Measurements from ENCODE around the gene THBS3. TPM values are rescaled to one million over a fixed set of nuclear protein-coding genes. Genes with fewer than 3 reads are reported as not detected.

Gene THBS3
- total and polyA plus RNA-seq, 2 of the 13 experiments (the other 11 are each of a cell fraction or from before 2014, with no cell fraction given), result 0.86 to 3.6 TPM

GRCh38 chr1:155170806-155171205 is 36.9 kb downstream of the THBS3 start (continued):
- no peak for TF ChIP-seq CTCF (CRISPR knock-in tag; IDR thresholded peaks at IDR 0.05)
- TF ChIP-seq JUND (CRISPR knock-in tag; IDR thresholded peaks at IDR 0.05), result no peak

GRCh38 chr1:155170101-155170785 is 37.5 kb downstream of the THBS3 start:
- no TSS peak for BruUV-seq (replicated peaks)
- TF ChIP-seq ZNF33B (CRISPR knock-in tag; IDR thresholded peaks at IDR 0.05) (no peak), ZNF792 (CRISPR knock-in tag; IDR thresholded peaks at IDR 0.05) (no peak), SKI (IDR thresholded peaks at IDR 0.05; ENCODE audit: partially characterized antibody) (no peak), ZNF33A (CRISPR knock-in tag; IDR thresholded peaks at IDR 0.05; ENCODE audit: borderline replicate concordance) (no peak), ZFY (CRISPR knock-in tag; IDR thresholded peaks at IDR 0.05) (no peak), HOXA9 (CRISPR knock-in tag; IDR thresholded peaks at IDR 0.05; ENCODE audit: borderline replicate concordance) (no peak), KMT2B (CRISPR knock-in tag; IDR thresholded peaks at IDR 0.05) (no peak), NFKBIZ (CRISPR knock-in tag; IDR thresholded peaks at IDR 0.05) (no peak), MXD4 (CRISPR knock-in tag; IDR thresholded peaks at IDR 0.05) (no peak), KDM6A (CRISPR knock-in tag; IDR thresholded peaks at IDR 0.05; ENCODE audit: low read depth) (no peak), ZNF101 (CRISPR knock-in tag; IDR thresholded peaks at IDR 0.05; ENCODE audit: borderline replicate concordance, low read depth) (no peak), STAT6 (CRISPR knock-in tag; IDR thresholded peaks at IDR 0.05; ENCODE audit: borderline replicate concordance) (no peak), CREB1 (IDR thresholded peaks at IDR 0.05) (no peak), CREB1 (CRISPR knock-in tag; IDR thresholded peaks at IDR 0.05) (no peak), ZNF572 (CRISPR knock-in tag; IDR thresholded peaks at IDR 0.05) (no peak), GTF2F1 (IDR thresholded peaks at IDR 0.05; ENCODE audit: low read length) (no peak), ZNF12 (CRISPR knock-in tag; IDR thresholded peaks at IDR 0.05) (no peak), ZNF30 (CRISPR knock-in tag; IDR thresholded peaks at IDR 0.05) (no peak), THYN1 (CRISPR knock-in tag; IDR thresholded peaks at IDR 0.05; ENCODE audit: borderline replicate concordance, low read depth) (no peak), SNAPC2 (CRISPR knock-in tag; IDR thresholded peaks at IDR 0.05) (no peak)

More at GRCh38 chr1:155170101-155170785, 37.5 kb downstream of the THBS3 start:
- DNase-seq (ENCODE audit: low spot score), result no peak
- H3K27me3 ChIP-seq (ENCODE audit: control insufficient read depth in 1 of 2, insufficient read depth in 2 of 2, low read length in 2 of 2), result 0 out of 5 replicates have a peak, but pooled peaks cover 0 to 8% of the 10 kb centered on the region in 2 experiments
- no peak overlapping the region for H3K9ac ChIP-seq (ENCODE audit: insufficient read depth, low read depth, low read length)
- H3K4me3 ChIP-seq (replicated peaks in 1 of 3; ENCODE audit: insufficient read depth in 1 of 3, low read depth in 2 of 3, low read length in 3 of 3), result no peak overlapping the region
- H3K36me3 ChIP-seq (replicated peaks in 1 of 2; ENCODE audit: control insufficient read depth in 1 of 2, insufficient read depth in 2 of 2, low read length in 2 of 2), result peaks cover 0 to 12% of the 10 kb centered on the region in 2 experiments; a peak in 2 of 5 replicates
- peaks cover 41% of the 10 kb centered on the region for H3K4me1 ChIP-seq (ENCODE audit: insufficient read depth, low read length)
- no peak overlapping the region for H3K27ac ChIP-seq (ENCODE audit: extremely low read length, insufficient read depth, low read length)
- H3K9me3 ChIP-seq (ENCODE audit: low read length), result no peaks in the 10 kb centered on the region
- POLR2A ChIA-PET, result interaction anchor here (5.9 kb wide), 1 partner anchor 43 kb away, joined by 56 read pairs; the partner anchor contains the start of gene EFNA1
- no peak overlapping the region for H2AFZ ChIP-seq (ENCODE audit: low read length)
- no peak overlapping the region for H3K4me2 ChIP-seq (ENCODE audit: low read depth, low read length)
- CTCF ChIA-PET (ENCODE audit: low intra/inter-chr PET ratio, low total read pairs), result interaction anchor here (5.3 kb wide), 1 partner anchor 77 kb away, joined by 165 read pairs; no protein-coding TSS in a partner anchor
- FAIRE-seq, result no peak
- 93% methylated on average over 2 of the region's 2 CpGs for WGBS (ENCODE audit: low lambda C conversion rate)
- ATAC-seq, result no peak
- in situ Hi-C loops (cut with HindIII; ENCODE audit: extremely low pct_ligation_motif_present, low pct_unique_long_range_greater_than_20kb) (no loop called here), intact Hi-C loops (cut with micrococcal nuclease; ENCODE audit: unreplicated experiment) (no loop called here)
- H4K20me1 ChIP-seq (ENCODE audit: insufficient read depth, low read length), result no peaks in the 10 kb centered on the region
- H3K79me2 ChIP-seq (ENCODE audit: insufficient read depth, low read length), result peaks cover 10% of the 10 kb centered on the region
